Measurements from ENCODE around the gene CPNE5.

GRCh38 chr6:36757943-36758508 is 81.2 kb downstream of the CPNE5 start:
- TF ChIP-seq CEBPB (IDR thresholded peaks at IDR 0.05) (no peak), EP300 (IDR thresholded peaks at IDR 0.05; ENCODE audit: borderline replicate concordance) (no peak), FOXM1 (IDR thresholded peaks at IDR 0.05; ENCODE audit: borderline replicate concordance, low read depth) (no peak), RAD21 (IDR thresholded peaks at IDR 0.05; ENCODE audit: low read depth) (no peak), MAX (IDR thresholded peaks at IDR 0.05) (no peak), REST (IDR thresholded peaks at IDR 0.05; ENCODE audit: low read depth) (no peak), TAF1 (IDR thresholded peaks at IDR 0.05; ENCODE audit: low read depth) (no peak), TEAD4 (IDR thresholded peaks at IDR 0.05) (no peak), CREB1 (IDR thresholded peaks at IDR 0.05; ENCODE audit: low read depth) (no peak), TCF12 (IDR thresholded peaks at IDR 0.05; ENCODE audit: low read depth) (no peak), YY1 (IDR thresholded peaks at IDR 0.05; ENCODE audit: low read depth) (no peak)
